Mesenteric fat pad (tissue), 1 donor: ENCODE data around the gene CACNG7. TPM values are rescaled to one million over a fixed set of nuclear protein-coding genes. Genes with fewer than 3 reads are reported as not detected.
"Not testable (repeated sequence)": the region's sequence is repeated elsewhere in the genome, so short reads cannot be mapped to it uniquely, and the experiment has no call there.

Experiments
- DNase-seq: peaks from one replicate; pipeline ENCODE4 v3.0.0-alpha.2; 2020; ENCODE audit warnings: low spot score
- total RNA-seq: library from RNA; stranded (reverse); fragmentation: NEBNext Ultra II Directional; extraction: Animal tissue kit (Norgen Biotek cat#: 25700); gene quantifications from one replicate; pipeline ENCODE4 v1.2.1, GENCODE V29; 2021
- donor health status: DM: yes; HTN: yes; CAD: no.

CACNG7 gene
- total RNA-seq, 1 donor from 2014 or later: not detected

- DNase-seq: no peak
Measured at GRCh38 chr19:53904909-53905308, 4.2 kb upstream of the CACNG7 start.

- no peak for DNase-seq
Measured at GRCh38 chr19:53905787-53906186, 3.3 kb upstream of the CACNG7 start.

- no peak for DNase-seq
Measured at GRCh38 chr19:53906211-53907192, 2.6 kb upstream of the CACNG7 start.

GRCh38 chr19:53907193-53907581 lies 1.9 kb upstream of the CACNG7 start:
- no peak for DNase-seq

GRCh38 chr19:53907690-53908089 lies 1.4 kb upstream of the CACNG7 start:
- DNase-seq: no peak

- no peak for DNase-seq
Measured at GRCh38 chr19:53908106-53908934, 758 bp upstream of the CACNG7 start.

GRCh38 chr19:53909471-53910169 lies 542 bp downstream of the CACNG7 start:
- DNase-seq: no peak

GRCh38 chr19:53910170-53910518 lies 1.1 kb downstream of the CACNG7 start:
- DNase-seq: no peak

GRCh38 chr19:53912653-53913052 lies 3.6 kb downstream of the CACNG7 start:
- DNase-seq: no peak

- DNase-seq: no peak
Measured at GRCh38 chr19:53915000-53915399, 5.9 kb downstream of the CACNG7 start.

- no peak for DNase-seq
Measured at GRCh38 chr19:53916004-53916403, 6.9 kb downstream of the CACNG7 start.

GRCh38 chr19:53917356-53917755 lies 8.3 kb downstream of the CACNG7 start:
- DNase-seq: no peak

GRCh38 chr19:53927739-53928138 lies 18.7 kb downstream of the CACNG7 start:
- DNase-seq: no peak

GRCh38 chr19:53936029-53936428 lies 27.0 kb downstream of the CACNG7 start:
- DNase-seq: no peak

- DNase-seq: no peak
Measured at GRCh38 chr19:53942001-53942786, 33.1 kb downstream of the CACNG7 start.

- DNase-seq: no peak
Measured at GRCh38 chr19:53944416-53944815, 35.3 kb downstream of the CACNG7 start.

GRCh38 chr19:53944933-53945332 lies 35.9 kb downstream of the CACNG7 start:
- DNase-seq: no peak

- no peak for DNase-seq
Measured at GRCh38 chr19:53945441-53945840, 36.4 kb downstream of the CACNG7 start.

GRCh38 chr19:53945998-53946397 lies 36.9 kb downstream of the CACNG7 start:
- DNase-seq: no peak

- no peak for DNase-seq
Measured at GRCh38 chr19:53947624-53948023, 38.5 kb downstream of the CACNG7 start.

GRCh38 chr19:53948611-53949010 lies 39.5 kb downstream of the CACNG7 start:
- not testable (repeated sequence) for DNase-seq
